HG02943 (cell line): ENCODE results near the gene TP73.

Source experiments
- ATAC-seq: cut with Tn5 transposase; IDR thresholded peaks from one replicate; pipeline ENCODE4 v1.9.1; 2021; ENCODE audit warnings: mild to moderate bottlenecking, low read depth, moderate library complexity; ENCODE audit not compliant: unreplicated experiment

The TP73 gene

GRCh38 chr1:3700631-3701030, 48.3 kb downstream of the TP73 start:
- no peak for ATAC-seq

GRCh38 chr1:3702528-3702927, 50.2 kb downstream of the TP73 start:
- ATAC-seq, result no peak

GRCh38 chr1:3702990-3703728, 50.8 kb downstream of the TP73 start:
- ATAC-seq, result no peak

DNA sequence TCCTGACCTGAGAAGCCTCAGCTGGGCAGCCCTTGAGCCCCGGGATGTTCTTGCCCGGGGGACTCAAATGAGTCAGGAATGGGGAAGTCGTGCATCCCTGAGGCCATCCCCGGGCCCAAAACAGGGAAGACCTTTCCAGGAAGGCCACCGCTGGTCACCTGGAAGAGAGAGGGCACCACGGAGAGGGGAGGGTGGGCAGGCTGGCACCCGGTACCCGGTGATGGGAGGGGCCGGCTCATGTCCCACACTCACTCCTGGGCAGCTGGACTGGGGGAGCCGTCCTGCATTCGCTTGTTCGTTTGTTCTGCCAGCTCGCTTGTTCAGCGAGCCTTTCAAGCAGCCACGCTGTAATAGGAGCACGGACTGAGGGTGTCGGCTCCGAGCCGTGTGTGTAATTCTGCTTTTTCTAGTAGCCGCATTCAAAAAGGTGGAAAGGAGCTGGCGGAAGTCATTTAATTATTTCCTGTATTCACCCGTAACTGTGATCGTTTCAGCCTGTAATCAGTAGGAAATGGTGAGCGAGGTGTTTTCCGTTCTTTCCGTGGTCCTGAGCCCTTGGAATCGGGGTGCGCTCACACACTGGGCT, 51.6 kb downstream of the TP73 start:
- no peak for ATAC-seq

GRCh38 chr1:3705341-3705950, 53.1 kb downstream of the TP73 start:
- no peak for ATAC-seq

GRCh38 chr1:3706651-3707297, 54.5 kb downstream of the TP73 start:
- ATAC-seq, result no peak

GRCh38 chr1:3707298-3707938, 55.1 kb downstream of the TP73 start:
- no peak for ATAC-seq

DNA sequence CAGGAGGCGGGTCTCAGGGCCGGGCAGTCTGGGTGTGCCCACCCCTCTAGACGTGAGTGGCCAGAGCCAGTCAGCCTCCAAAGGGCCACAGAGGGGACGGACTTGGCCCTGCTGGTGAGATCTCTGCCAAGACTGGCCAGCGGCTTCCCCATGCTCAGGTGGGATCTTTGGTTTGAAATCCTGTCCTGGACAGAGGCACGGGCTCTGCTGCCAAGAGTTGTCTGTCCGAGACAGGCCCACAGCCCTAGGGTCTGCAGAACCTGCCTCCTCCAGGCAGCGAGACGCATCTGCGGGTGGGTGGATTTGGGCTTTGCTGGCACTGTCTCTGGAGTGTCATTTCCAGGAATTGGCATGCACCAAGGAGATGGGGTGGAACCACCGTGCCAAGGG, 55.6 kb downstream of the TP73 start:
- ATAC-seq, result no peak

GRCh38 chr1:3708791-3709190, 56.5 kb downstream of the TP73 start:
- ATAC-seq, result no peak

DNA sequence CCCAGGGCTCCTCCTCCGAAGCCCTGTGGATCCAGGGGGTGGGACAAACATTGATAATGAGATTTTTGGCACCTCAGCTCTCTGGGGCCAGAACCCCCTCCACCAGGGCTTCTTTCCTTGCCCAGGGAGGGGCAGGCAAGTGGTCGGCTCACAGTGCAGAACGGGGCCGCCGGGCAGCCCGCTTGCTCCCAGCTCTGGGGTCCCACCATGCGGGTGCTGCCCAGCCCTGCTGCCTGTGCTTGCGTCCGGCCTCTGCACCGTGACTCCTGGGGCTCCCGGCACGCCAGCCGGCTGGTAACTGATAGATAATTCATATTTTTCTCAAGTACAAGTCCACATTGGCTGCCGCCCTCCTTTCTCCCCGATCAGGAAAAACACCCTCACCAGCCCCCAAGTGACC, 57.9 kb downstream of the TP73 start:
- no peak for ATAC-seq

DNA sequence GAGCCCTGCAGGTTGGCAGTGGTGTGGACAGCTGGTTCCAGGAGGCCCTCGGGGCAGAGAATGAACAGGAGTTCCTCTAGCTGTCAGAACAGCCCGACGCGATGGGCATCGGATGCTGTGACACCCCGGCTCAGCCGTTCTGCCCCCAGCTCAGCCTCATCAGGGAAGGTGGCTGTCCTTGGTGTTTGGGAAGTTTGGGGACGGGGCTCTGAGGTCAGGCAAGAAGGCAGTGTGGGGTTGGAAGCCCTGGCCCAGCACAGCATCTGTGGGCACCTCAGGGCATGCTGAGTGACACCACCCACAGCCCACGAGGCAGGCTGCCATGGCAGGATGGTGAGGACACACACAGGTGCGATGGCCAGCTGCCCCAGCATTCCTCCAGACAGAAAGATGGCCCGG, 59.1 kb downstream of the TP73 start:
- no peak for ATAC-seq

DNA sequence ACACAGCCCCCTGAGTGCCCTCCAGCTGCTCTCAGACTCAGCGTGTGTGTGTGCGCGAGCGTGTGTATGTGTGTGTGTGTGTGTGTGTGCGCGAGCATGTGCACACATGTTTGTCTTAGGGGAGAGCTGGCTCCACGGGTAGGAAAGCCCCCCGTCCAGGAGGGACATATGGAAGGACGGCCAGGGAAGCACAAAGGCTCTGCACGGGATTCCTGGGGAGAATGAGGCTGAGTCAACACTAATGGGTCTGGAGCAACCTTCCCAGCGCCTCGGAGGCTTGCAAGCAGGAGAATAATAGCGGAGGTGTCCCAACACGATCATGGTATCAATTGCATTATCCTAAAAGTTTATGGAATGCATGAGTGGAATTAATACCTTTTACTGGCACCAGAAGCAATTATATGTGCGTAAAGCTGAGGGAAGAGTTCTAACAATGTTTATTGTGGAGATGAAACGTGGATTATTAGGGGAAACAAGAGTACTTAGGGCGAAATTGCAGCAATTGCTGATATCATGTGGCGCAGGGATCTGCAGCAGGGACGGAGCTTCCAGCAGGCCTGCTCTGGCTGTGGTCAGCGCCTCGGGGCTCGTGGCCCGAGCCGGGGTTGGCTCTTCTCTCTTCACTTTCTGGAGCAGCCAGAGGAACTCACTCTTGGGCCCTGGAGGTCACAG, 59.6 kb downstream of the TP73 start:
- ATAC-seq, result no peak

GRCh38 chr1:3712573-3713535, 60.5 kb downstream of the TP73 start:
- ATAC-seq, result no peak

DNA sequence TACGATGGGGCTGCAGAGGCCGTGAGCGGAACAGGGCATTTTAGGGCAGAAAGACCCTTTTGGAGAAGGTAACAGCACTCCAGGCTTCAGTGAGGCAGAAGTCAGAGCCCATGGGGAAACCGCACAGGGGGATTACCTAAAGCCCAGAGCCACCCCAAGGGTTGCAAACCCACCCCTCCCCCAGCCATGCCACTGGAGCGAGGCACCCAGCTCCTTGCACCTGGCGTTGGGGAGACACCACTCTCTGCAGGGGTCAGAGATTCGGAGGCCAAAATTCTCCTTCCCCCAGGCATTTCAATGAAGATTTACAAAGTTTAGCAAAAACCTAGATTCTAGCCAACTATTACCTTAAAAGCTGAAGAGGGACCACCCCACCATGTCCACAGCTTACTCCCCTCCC, 61.5 kb downstream of the TP73 start:
- ATAC-seq, result no peak

DNA sequence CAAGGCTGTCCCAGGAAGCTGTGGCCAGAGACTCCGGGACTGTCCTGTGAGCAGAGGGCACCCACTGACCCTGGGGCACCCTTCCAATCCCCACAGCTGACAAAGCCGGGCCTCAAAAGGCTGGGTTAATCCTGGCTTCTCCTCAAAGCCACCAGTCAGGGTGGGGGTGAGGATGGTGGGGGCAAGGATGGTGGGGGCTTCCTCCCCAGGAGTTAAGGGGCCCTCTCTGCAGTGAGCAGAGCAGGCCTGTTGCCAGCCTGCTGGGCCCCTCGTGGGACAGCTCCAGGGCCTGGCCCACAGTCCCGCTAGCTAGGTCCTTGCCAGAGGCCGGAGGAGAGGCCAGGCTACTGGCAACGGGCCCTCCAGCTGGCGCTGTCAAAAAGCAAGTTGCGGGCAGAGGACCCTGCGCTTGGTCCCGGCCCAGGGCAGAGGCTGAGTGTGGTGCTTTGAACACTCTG, 62.0 kb downstream of the TP73 start:
- ATAC-seq, result no peak

DNA sequence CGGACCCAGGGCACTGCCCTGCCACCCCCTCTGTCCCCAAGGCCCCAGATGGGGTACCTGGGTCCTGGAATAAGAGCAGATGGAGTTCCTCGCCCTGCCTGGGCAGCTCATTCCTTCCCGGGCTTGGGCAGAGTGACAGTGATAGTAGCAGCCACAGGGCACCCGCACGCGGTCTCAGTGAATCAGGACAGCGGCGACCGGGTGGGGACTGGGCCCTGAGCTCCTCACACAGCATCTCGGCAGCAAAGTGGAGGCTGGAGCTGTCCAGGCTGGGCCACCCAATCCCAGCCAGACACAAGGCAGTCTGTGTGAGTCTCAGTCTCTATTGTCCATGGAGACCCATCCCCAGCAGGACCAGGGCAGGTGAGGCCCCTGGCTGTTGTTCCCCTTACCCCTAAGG, 62.5 kb downstream of the TP73 start:
- no peak for ATAC-seq

DNA sequence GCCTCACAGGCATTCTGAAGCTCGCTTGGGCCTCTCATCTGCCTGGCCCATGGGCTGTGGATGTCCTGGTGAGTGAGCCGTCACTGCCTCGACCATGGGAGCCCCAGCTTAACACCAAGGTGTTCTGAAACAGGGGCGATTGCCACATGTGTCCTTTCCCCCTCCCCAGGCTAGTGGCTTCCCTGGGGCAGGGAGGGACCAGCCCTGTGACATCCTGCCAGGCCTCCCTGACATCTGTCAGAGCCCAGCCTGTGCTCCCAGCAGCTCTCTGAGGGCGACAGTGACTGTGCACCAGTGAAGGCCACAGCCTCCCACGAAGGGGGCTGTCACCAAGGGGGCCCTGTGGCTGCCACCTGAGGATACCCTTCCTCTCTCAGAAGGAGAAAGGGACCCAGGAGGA, 64.0 kb downstream of the TP73 start:
- no peak for ATAC-seq

DNA sequence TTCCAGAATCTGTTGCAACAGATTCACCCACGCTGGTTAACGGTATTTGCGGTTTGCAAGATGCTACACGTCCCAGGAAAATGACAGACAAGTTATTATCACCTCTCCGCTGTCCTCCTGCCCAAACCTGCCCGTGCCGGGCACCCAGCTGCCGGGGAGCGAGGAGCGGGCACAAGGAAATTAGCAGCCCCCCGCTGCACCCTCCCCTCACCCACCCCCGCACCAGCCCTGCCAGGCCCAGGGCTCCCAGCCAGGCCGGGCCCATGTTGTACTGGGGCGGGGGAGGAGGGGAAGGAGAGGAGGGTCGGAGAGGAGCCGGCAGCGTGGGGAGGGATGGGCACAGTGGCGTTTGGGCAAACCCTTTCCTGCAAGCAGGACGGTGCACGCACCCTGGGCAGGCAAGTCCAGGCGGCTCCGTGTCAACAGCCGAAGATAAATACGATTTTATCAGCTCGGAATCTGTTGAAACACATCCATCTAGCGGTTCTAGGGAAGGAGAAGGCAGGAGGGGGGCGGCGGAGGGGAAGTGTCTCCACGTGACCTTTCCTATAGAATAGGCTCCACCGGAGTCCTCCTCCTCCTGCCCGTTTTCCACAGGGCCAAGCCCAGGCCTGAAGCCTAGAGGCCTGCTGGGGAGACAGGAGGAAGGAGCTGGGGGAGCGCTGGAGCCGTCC, 64.9 kb downstream of the TP73 start:
- ATAC-seq, result no peak
